SU-DHL-6 (cell line): ENCODE data around the gene CTSS.

Source experiments
- H2AFZ ChIP-seq: fragments of 200-600 bp; sonication (generic); 2 replicates; pipeline ENCODE4 v1.6.1; 2014; ENCODE audit warnings: low read depth, mild to moderate bottlenecking, moderate library complexity, mixed read lengths, antibody characterized with exemption, low read length; ENCODE audit not compliant: severe bottlenecking
- H3F3A ChIP-seq: fragments of 200-600 bp; shearing (Covaris generic); 2 replicates; pipeline ENCODE4 v1.6.0; 2016; ENCODE audit warnings: antibody characterized with exemption, mild to moderate bottlenecking; ENCODE audit not compliant: insufficient read depth
- H3K27ac ChIP-seq: fragments of 200-600 bp; sonication (generic); 2 replicates; pipeline ENCODE4 v1.5.1; 2016; ENCODE audit warnings: low read depth, mild to moderate bottlenecking, low read length, moderate library complexity, mixed read lengths
- H3K27me3 ChIP-seq: fragments of 200-600 bp; sonication (generic), shearing (Covaris generic); 2 replicates; pipeline ENCODE4 v1.6.0; 2014; ENCODE audit warnings: mild to moderate bottlenecking, low read length
- H3K36me3 ChIP-seq: fragments of 200-600 bp; sonication (generic); 2 replicates; pipeline ENCODE4 v1.6.1; 2014; ENCODE audit warnings: mild to moderate bottlenecking, low read length, mixed read lengths
- H3K4me2 ChIP-seq: fragments of 300-600, 200-600 bp; shearing (Covaris generic), sonication (generic); 2 replicates; pipeline ENCODE4 v1.6.0; 2014; ENCODE audit warnings: low read length, low read depth, mild to moderate bottlenecking; ENCODE audit not compliant: poor library complexity, severe bottlenecking
- H3K4me3 ChIP-seq: fragments of 200-600 bp; sonication (generic); 2 replicates; pipeline ENCODE4 v1.5.1; 2014; ENCODE audit warnings: antibody characterized with exemption, low read length, mild to moderate bottlenecking, mixed read lengths; ENCODE audit not compliant: insufficient read depth, poor library complexity, severe bottlenecking
- H3K79me2 ChIP-seq: fragments of 200-600 bp; sonication (generic); 2 replicates; pipeline ENCODE4 v1.6.1; 2014; ENCODE audit warnings: mild to moderate bottlenecking, low read length, moderate library complexity; ENCODE audit not compliant: insufficient read depth
- H3K9ac ChIP-seq: fragments of 200-600 bp; sonication (generic); 2 replicates; pipeline ENCODE4 v1.7.0; 2014; ENCODE audit warnings: mild to moderate bottlenecking, low read length
- H3K9me2 ChIP-seq: fragments of 200-600 bp; sonication (generic); replicated peaks from 2 replicates; pipeline ENCODE4 v1.6.1; 2014; ENCODE audit warnings: low read length; ENCODE audit not compliant: insufficient read depth
- H3K9me3 ChIP-seq: fragments of 200-600 bp; sonication (generic); 2 replicates; pipeline ENCODE4 v1.6.1; 2014; ENCODE audit warnings: low read length, mixed read lengths; ENCODE audit not compliant: insufficient read depth
- H4K20me1 ChIP-seq: fragments of 200-600 bp; sonication (generic); 2 replicates; pipeline ENCODE4 v1.6.1; 2014; ENCODE audit warnings: low read depth, mild to moderate bottlenecking, antibody characterized with exemption, low read length, moderate library complexity, mixed read lengths
- EZH2phosphoT487 ChIP-seq: fragments of 200-600 bp; sonication (generic), shearing (Covaris generic); conservative IDR thresholded peaks from 2 replicates; pipeline ENCODE4 v1.6.1; 2018; ENCODE audit warnings: mild to moderate bottlenecking, antibody characterized with exemption, low read length, moderate library complexity, mixed read lengths
- TF ChIP-seq, protein P1 (sequence below): fragments of 200-600 bp; sonication (generic); IDR thresholded peaks from one replicate; pipeline ENCODE4 v1.5.1; 2017; ENCODE audit warnings: antibody characterized with exemption, mild to moderate bottlenecking, low read length, moderate library complexity; ENCODE audit not compliant: insufficient read depth, poor library complexity, severe bottlenecking

The CTSS gene

DNA sequence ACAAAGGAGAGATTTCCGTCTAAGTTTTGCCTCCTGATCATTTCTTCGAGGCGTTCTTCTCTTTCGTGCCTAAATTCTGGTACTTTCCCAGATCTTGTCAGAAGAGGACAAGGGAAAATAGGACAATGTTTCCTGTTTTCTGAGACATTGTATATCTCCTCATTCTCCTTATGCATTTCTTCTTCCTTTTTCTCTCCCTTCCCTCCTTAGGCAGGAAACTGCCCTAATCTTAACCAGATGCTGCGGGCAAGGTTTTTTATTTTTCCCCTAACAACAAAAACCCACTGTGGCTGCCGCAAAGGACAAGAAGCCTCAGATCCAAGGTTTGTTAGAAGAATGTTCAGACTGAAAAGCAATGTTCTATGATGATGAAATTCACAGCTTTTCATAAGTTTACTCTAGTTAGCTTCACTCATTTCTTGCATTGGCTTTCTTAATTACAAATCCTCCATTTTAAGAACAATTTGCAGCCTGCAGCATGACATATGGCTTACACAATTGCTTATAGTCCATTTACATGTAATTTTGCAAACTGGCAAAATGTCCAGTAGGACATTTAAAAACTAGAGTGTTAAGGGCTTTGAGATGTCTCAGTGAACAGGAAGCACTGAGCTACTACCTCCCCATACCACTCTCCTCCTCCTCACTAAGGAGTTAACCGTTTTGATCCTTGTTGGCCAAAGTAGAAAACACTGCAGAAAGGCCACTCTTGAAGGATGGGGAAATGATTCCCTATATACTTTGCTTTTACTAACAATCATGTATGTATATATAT lies 41.9 kb upstream of the CTSS start:
- Histone ChIP-seq H2AFZ (no peak overlapping the region), H3K27ac (no peak overlapping the region), H3K36me3 (no peaks in the 10 kb centered on the region)

DNA sequence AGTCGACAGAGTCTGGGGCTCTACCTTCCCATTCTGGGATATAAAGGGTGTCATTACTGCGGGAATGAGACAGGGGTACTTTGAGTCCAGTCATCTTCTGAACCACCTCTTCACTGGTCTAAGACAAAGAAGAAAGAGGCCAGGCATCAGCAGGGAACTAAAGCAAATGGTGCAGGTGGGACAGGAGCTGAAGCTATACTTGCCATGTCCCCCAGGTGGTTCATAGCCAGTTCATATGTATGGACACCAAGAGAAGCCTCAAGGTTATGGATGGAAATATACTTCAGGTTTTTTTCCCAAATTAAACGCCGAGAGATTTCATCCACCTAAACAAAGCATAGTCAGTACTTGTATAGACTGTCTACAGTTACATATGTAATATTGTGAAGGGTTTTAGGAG lies 40.3 kb upstream of the CTSS start:
- H2AFZ ChIP-seq = no peak overlapping the region
- TF ChIP-seq, protein P1, sequence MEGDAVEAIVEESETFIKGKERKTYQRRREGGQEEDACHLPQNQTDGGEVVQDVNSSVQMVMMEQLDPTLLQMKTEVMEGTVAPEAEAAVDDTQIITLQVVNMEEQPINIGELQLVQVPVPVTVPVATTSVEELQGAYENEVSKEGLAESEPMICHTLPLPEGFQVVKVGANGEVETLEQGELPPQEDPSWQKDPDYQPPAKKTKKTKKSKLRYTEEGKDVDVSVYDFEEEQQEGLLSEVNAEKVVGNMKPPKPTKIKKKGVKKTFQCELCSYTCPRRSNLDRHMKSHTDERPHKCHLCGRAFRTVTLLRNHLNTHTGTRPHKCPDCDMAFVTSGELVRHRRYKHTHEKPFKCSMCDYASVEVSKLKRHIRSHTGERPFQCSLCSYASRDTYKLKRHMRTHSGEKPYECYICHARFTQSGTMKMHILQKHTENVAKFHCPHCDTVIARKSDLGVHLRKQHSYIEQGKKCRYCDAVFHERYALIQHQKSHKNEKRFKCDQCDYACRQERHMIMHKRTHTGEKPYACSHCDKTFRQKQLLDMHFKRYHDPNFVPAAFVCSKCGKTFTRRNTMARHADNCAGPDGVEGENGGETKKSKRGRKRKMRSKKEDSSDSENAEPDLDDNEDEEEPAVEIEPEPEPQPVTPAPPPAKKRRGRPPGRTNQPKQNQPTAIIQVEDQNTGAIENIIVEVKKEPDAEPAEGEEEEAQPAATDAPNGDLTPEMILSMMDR = no peak
- TF ChIP-seq EZH2phosphoT487 = no peak

More for the DNA sequence above, 41.9 kb upstream of the CTSS start:
- no peaks in the 10 kb centered on the region for H3K9me3 ChIP-seq
- H3K4me2 ChIP-seq = no peak overlapping the region
- TF ChIP-seq EZH2phosphoT487 = no peak
- TF ChIP-seq, protein P1 = no peak
- no peaks in the 10 kb centered on the region for H3F3A ChIP-seq
- H3K9me2 ChIP-seq = no peaks in the 10 kb centered on the region
- H4K20me1 ChIP-seq = no peaks in the 10 kb centered on the region
- H3K27me3 ChIP-seq = no peaks in the 10 kb centered on the region
- H3K9ac ChIP-seq = no peak overlapping the region
- no peaks in the 10 kb centered on the region for H3K79me2 ChIP-seq
- no peak overlapping the region for H3K4me3 ChIP-seq

DNA sequence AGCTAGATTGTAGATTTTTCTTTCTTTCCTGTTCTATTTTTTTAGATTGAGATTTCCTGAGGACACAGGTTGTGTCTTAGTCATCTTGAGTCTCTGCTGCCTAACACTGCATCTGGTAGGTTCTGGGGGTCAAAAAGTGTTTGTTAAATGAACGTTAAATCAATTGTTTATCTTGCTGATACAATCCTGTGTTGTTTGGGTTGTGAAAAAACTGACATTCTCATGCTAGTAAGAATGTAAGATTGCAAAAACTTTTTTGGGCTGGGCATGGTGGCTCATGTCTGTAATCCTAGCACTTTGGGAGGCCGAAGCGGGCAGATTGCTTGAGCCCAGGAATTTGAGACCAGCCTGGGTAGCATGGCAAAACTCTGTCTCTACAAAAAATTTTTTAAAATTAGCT lies 39.1 kb upstream of the CTSS start:
- H3K9me3 ChIP-seq = no peaks in the 10 kb centered on the region
- H3K27me3 ChIP-seq = no peaks in the 10 kb centered on the region
- H4K20me1 ChIP-seq = no peaks in the 10 kb centered on the region
- H2AFZ ChIP-seq = no peak overlapping the region
- H3K9me2 ChIP-seq = no peaks in the 10 kb centered on the region
- H3K9ac ChIP-seq = no peak overlapping the region
- H3K79me2 ChIP-seq = no peaks in the 10 kb centered on the region
- TF ChIP-seq EZH2phosphoT487 = no peak
- TF ChIP-seq, protein P1 = no peak
- H3K27ac ChIP-seq = no peak overlapping the region
- no peaks in the 10 kb centered on the region for H3K36me3 ChIP-seq
- H3K4me3 ChIP-seq = no peak overlapping the region
- no peak overlapping the region for H3K4me2 ChIP-seq
- no peaks in the 10 kb centered on the region for H3F3A ChIP-seq

More for the DNA sequence above, 40.3 kb upstream of the CTSS start:
- no peaks in the 10 kb centered on the region for H3K36me3 ChIP-seq
- no peaks in the 10 kb centered on the region for H3K9me2 ChIP-seq
- no peak overlapping the region for H3K27ac ChIP-seq
- no peak overlapping the region for H3K4me2 ChIP-seq
- no peaks in the 10 kb centered on the region for H3K27me3 ChIP-seq
- H3K79me2 ChIP-seq = no peaks in the 10 kb centered on the region
- H3K9ac ChIP-seq = no peak overlapping the region
- H3K4me3 ChIP-seq = no peak overlapping the region
- no peaks in the 10 kb centered on the region for H3K9me3 ChIP-seq
- no peaks in the 10 kb centered on the region for H3F3A ChIP-seq
- no peaks in the 10 kb centered on the region for H4K20me1 ChIP-seq
